Liver (tissue), 9 donors: Measurements from ENCODE around the gene MB21D2. TPM values are rescaled to one million over a fixed set of nuclear protein-coding genes. Genes with fewer than 3 reads are reported as not detected.

Source experiments
- DNase-seq: peaks from one replicate; pipeline ENCODE4 v3.0.0-alpha.2; 2017; ENCODE audit warnings: low spot score
- H3K27ac ChIP-seq, 2 donors: one replicate each; pipeline ENCODE4 v1.7.0; 2013; ENCODE audit warnings: inconsistent platforms in 2 of 2, low read length in 2 of 2, control low read depth in 1 of 2, low read depth in 1 of 2, mild to moderate bottlenecking in 1 of 2
- H3K27me3 ChIP-seq, 4 donors: one replicate each; pipeline versions ENCODE4 v1.6.1 to v1.7.0; 2013; ENCODE audit warnings: low read length in 3 of 4, inconsistent platforms in 1 of 4, mild to moderate bottlenecking in 1 of 4, moderate library complexity in 1 of 4; ENCODE audit not compliant: control insufficient read depth in 4 of 4, insufficient read depth in 4 of 4
- H3K36me3 ChIP-seq, 4 donors: one replicate each; pipeline versions ENCODE4 v1.6.1 to v1.7.0; 2013; ENCODE audit warnings: low read length in 3 of 4, mild to moderate bottlenecking in 3 of 4, low read depth in 1 of 4, moderate library complexity in 1 of 4; ENCODE audit not compliant: control insufficient read depth in 4 of 4, insufficient read depth in 3 of 4
- H3K4me1 ChIP-seq, 4 donors: one replicate each; pipeline versions ENCODE4 v1.6.1 to v1.7.0; 2013; ENCODE audit warnings: low read length in 3 of 4, mild to moderate bottlenecking in 3 of 4, moderate library complexity in 1 of 4; ENCODE audit not compliant: control insufficient read depth in 4 of 4, insufficient read depth in 4 of 4
- H3K4me3 ChIP-seq, 3 donors: one replicate each; pipeline versions ENCODE4 v1.6.1 to v1.7.0; 2013; ENCODE audit warnings: low read length in 3 of 3, control low read depth in 1 of 3, low read depth in 1 of 3, mild to moderate bottlenecking in 1 of 3
- H3K9ac ChIP-seq, 2 donors: one replicate each; pipeline ENCODE4 v1.7.0; 2013; ENCODE audit warnings: low read length in 2 of 2, mild to moderate bottlenecking in 2 of 2, moderate library complexity in 2 of 2, control low read depth in 1 of 2, low read depth in 1 of 2
- H3K9me3 ChIP-seq, 4 donors: one replicate each; pipeline versions ENCODE4 v1.6.1 to v1.7.0; 2013; ENCODE audit warnings: low read length in 3 of 4; ENCODE audit not compliant: control insufficient read depth in 4 of 4
- EGR1 ChIP-seq, 2 donors: IDR thresholded peaks; 2 replicates each; pipeline ENCODE4 v1.6.1; 2016 to 2018; ENCODE audit warnings: antibody characterized with exemption in 2 of 2, low read depth in 2 of 2
- FOXA1 ChIP-seq: IDR thresholded peaks from 2 replicates; pipeline ENCODE4 v1.6.1; 2016; ENCODE audit warnings: antibody characterized with exemption
- FOXA2 ChIP-seq: IDR thresholded peaks from 2 replicates; pipeline ENCODE4 v1.6.1; 2016; ENCODE audit warnings: antibody characterized with exemption
- GABPA ChIP-seq, 2 donors: IDR thresholded peaks in 1 of 2; conservative IDR thresholded peaks in 1 of 2; 2 replicates each; pipeline ENCODE4 v1.6.1; 2016; ENCODE audit warnings: antibody characterized with exemption in 2 of 2, mild to moderate bottlenecking in 1 of 2, moderate library complexity in 1 of 2
- HNF4A ChIP-seq, 2 donors: conservative IDR thresholded peaks; 2 replicates each; pipeline ENCODE4 v1.6.1; 2016; ENCODE audit warnings: antibody characterized with exemption in 2 of 2, mild to moderate bottlenecking in 2 of 2
- HNF4G ChIP-seq: IDR thresholded peaks from 2 replicates; pipeline ENCODE4 v1.6.1; 2016; ENCODE audit warnings: antibody characterized with exemption
- JUND ChIP-seq, 2 donors: IDR thresholded peaks; 2 replicates each; pipeline ENCODE4 v1.6.1; 2016; ENCODE audit warnings: antibody characterized with exemption in 2 of 2
- NR2F2 ChIP-seq: IDR thresholded peaks from 2 replicates; pipeline ENCODE4 v1.6.1; 2016; ENCODE audit warnings: antibody characterized with exemption
- RAD21 ChIP-seq, 2 donors: IDR thresholded peaks; 2 replicates each; pipeline ENCODE4 v1.6.1; 2016; ENCODE audit warnings: antibody characterized with exemption in 2 of 2, mild to moderate bottlenecking in 2 of 2
- RXRA ChIP-seq, 2 donors: IDR thresholded peaks; 2 replicates each; pipeline ENCODE4 v1.6.1; 2017 to 2018; ENCODE audit warnings: antibody characterized with exemption in 2 of 2, mild to moderate bottlenecking in 1 of 2
- SP1 ChIP-seq: IDR thresholded peaks from 2 replicates; pipeline ENCODE4 v1.6.1; 2018; ENCODE audit warnings: antibody characterized with exemption, mild to moderate bottlenecking
- TAF1 ChIP-seq: conservative IDR thresholded peaks from 2 replicates; pipeline ENCODE4 v1.6.1; 2016; ENCODE audit warnings: antibody characterized with exemption, mild to moderate bottlenecking
- YY1 ChIP-seq: IDR thresholded peaks from 2 replicates; pipeline ENCODE4 v1.6.1; 2016; ENCODE audit warnings: antibody characterized with exemption, mild to moderate bottlenecking
- WGBS: extraction: QIAGEN DNeasy Blood & Tissue Kit; methylation state at CpG from one replicate; pipeline ENCODE4 v1.1.7; 2013; 5-methylcytosine and 5-hydroxymethylcytosine counted together
- polyA plus RNA-seq, 2 donors: library from polyadenylated mRNA; stranded (reverse) in 1 of 2; unstranded in 1 of 2; fragments of 200-250 nt in 1 of 2; fragments of >200 nt in 1 of 2; fragmentation: Nextera tagmentation in 1 of 2; extraction: Ambion mirVana in 1 of 2; gene quantifications; one replicate each; pipeline versions ENCODE4 v1.2.1 to v1.2.3, GENCODE V29; 2013 to 2015
- total RNA-seq, 2 donors: library from RNA; depleted of rRNA; stranded (reverse); fragments of >200 nt; gene quantifications; one replicate each; pipeline ENCODE4 v1.2.3, GENCODE V29; 2014
- TF ChIP-seq, protein P1 (sequence below): IDR thresholded peaks from 2 replicates; pipeline ENCODE4 v1.6.1; 2016; ENCODE audit warnings: antibody characterized with exemption, mild to moderate bottlenecking
- TF ChIP-seq, protein P2 (sequence below): IDR thresholded peaks from 2 replicates; pipeline ENCODE4 v1.6.1; 2016; ENCODE audit warnings: antibody characterized with exemption
- TF ChIP-seq, protein P3 (sequence below): IDR thresholded peaks from 2 replicates; pipeline ENCODE4 v1.6.1; 2016; ENCODE audit warnings: antibody characterized with exemption
- TF ChIP-seq, protein P4 (sequence below): fragments of 150-350 bp; IDR thresholded peaks from 2 replicates; pipeline ENCODE4 v1.5.1; 2017; ENCODE audit warnings: improper control_type of control experiment, low read depth, low read length; ENCODE audit not compliant: missing input control
- TF ChIP-seq, protein P5 (sequence below): IDR thresholded peaks from 2 replicates; pipeline ENCODE4 v1.6.1; 2016; ENCODE audit warnings: antibody characterized with exemption
- donor health status: healthy.
- donor health status: healthy.
- donor health status: healthy.
- donor health status: healthy.
- donor health status: healthy.

Gene MB21D2
- total and polyA plus RNA-seq, 4 donors = 0.13 to 1.9 (median 0.46) TPM

DNA sequence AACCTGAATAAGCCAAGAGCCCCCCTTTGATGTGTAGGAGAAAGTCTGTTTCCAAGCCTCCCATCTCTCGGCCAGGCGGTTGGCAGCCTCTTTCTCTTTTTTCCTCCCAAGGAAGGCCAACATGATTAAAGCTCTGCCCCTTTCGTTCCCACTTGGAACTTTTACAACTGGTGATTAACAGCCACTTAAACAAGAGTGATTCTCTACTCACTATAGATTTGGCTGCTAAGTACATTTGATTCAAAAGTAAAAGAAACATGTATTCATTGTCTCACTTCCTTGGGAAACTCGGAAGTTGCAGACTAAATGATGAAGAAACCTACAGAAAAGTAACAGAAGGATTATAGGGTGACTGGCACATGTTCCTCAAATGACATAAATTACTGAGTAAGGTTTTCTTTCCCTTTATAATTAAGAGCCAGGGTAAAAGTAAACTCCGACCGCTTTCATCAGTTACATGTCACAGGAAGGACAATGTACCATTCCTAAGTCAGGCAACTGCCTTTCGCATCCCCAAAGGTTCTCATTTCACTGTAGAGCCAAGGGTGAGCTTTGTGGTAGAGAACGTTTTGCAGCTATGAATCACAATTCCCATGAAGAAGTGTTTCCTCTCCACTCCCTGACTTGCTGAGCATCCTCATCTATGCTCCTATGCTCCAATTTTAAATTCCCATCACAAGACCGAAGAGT is 72.7 kb downstream of the MB21D2 start:
- H3K36me3 ChIP-seq = no peaks in the 10 kb centered on the region
- 87% methylated on average over 9 of the region's 9 CpGs for WGBS
- H3K9ac ChIP-seq = no peak overlapping the region
- no peaks in the 10 kb centered on the region for H3K4me1 ChIP-seq
- H3K9me3 ChIP-seq = no peaks in the 10 kb centered on the region
- no peak overlapping the region for H3K27ac ChIP-seq
- DNase-seq = no peak
- H3K4me3 ChIP-seq = no peak overlapping the region
- TF ChIP-seq TAF1 (no peak), FOXA2 (no peak), JUND (IDR thresholded peaks at IDR 0.05) (no peak), FOXA1 (no peak), HNF4G (no peak), GABPA (IDR thresholded peaks at IDR 0.05 in 1 of 2, conservative IDR thresholded peaks at IDR 0.05 in 1 of 2) (no peak), RXRA (IDR thresholded peaks at IDR 0.05) (no peak), RAD21 (IDR thresholded peaks at IDR 0.05) (no peak), HNF4A (conservative IDR thresholded peaks at IDR 0.05) (no peak), SP1 (no peak), EGR1 (IDR thresholded peaks at IDR 0.05; ENCODE audit: low read depth in 2 of 2) (no peak), NR2F2 (no peak), YY1 (no peak)
- TF ChIP-seq, protein P1, sequence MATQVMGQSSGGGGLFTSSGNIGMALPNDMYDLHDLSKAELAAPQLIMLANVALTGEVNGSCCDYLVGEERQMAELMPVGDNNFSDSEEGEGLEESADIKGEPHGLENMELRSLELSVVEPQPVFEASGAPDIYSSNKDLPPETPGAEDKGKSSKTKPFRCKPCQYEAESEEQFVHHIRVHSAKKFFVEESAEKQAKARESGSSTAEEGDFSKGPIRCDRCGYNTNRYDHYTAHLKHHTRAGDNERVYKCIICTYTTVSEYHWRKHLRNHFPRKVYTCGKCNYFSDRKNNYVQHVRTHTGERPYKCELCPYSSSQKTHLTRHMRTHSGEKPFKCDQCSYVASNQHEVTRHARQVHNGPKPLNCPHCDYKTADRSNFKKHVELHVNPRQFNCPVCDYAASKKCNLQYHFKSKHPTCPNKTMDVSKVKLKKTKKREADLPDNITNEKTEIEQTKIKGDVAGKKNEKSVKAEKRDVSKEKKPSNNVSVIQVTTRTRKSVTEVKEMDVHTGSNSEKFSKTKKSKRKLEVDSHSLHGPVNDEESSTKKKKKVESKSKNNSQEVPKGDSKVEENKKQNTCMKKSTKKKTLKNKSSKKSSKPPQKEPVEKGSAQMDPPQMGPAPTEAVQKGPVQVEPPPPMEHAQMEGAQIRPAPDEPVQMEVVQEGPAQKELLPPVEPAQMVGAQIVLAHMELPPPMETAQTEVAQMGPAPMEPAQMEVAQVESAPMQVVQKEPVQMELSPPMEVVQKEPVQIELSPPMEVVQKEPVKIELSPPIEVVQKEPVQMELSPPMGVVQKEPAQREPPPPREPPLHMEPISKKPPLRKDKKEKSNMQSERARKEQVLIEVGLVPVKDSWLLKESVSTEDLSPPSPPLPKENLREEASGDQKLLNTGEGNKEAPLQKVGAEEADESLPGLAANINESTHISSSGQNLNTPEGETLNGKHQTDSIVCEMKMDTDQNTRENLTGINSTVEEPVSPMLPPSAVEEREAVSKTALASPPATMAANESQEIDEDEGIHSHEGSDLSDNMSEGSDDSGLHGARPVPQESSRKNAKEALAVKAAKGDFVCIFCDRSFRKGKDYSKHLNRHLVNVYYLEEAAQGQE = no peak
- TF ChIP-seq, protein P2, sequence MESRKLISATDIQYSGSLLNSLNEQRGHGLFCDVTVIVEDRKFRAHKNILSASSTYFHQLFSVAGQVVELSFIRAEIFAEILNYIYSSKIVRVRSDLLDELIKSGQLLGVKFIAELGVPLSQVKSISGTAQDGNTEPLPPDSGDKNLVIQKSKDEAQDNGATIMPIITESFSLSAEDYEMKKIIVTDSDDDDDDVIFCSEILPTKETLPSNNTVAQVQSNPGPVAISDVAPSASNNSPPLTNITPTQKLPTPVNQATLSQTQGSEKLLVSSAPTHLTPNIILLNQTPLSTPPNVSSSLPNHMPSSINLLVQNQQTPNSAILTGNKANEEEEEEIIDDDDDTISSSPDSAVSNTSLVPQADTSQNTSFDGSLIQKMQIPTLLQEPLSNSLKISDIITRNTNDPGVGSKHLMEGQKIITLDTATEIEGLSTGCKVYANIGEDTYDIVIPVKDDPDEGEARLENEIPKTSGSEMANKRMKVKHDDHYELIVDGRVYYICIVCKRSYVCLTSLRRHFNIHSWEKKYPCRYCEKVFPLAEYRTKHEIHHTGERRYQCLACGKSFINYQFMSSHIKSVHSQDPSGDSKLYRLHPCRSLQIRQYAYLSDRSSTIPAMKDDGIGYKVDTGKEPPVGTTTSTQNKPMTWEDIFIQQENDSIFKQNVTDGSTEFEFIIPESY = no peak
- TF ChIP-seq, protein P3, sequence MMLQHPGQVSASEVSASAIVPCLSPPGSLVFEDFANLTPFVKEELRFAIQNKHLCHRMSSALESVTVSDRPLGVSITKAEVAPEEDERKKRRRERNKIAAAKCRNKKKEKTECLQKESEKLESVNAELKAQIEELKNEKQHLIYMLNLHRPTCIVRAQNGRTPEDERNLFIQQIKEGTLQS = no peak
- TF ChIP-seq, protein P4, sequence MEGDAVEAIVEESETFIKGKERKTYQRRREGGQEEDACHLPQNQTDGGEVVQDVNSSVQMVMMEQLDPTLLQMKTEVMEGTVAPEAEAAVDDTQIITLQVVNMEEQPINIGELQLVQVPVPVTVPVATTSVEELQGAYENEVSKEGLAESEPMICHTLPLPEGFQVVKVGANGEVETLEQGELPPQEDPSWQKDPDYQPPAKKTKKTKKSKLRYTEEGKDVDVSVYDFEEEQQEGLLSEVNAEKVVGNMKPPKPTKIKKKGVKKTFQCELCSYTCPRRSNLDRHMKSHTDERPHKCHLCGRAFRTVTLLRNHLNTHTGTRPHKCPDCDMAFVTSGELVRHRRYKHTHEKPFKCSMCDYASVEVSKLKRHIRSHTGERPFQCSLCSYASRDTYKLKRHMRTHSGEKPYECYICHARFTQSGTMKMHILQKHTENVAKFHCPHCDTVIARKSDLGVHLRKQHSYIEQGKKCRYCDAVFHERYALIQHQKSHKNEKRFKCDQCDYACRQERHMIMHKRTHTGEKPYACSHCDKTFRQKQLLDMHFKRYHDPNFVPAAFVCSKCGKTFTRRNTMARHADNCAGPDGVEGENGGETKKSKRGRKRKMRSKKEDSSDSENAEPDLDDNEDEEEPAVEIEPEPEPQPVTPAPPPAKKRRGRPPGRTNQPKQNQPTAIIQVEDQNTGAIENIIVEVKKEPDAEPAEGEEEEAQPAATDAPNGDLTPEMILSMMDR = no peak
- TF ChIP-seq, protein P5, sequence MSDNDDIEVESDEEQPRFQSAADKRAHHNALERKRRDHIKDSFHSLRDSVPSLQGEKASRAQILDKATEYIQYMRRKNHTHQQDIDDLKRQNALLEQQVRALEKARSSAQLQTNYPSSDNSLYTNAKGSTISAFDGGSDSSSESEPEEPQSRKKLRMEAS = no peak
- H3K27me3 ChIP-seq = peaks cover 0 to 13% (median 5%) of the 10 kb centered on the region in 4 donors
